HL-60 (cell line): Measurements from ENCODE around the gene RAB31.

Experiments
- CTCF ChIP-seq: IDR thresholded peaks from one replicate; pipeline ENCODE4 v1.5.1; 2011; ENCODE audit warnings: low read length, control low read depth, inconsistent platforms; ENCODE audit not compliant: insufficient read depth
- POLR2AphosphoS5 ChIP-seq: IDR thresholded peaks from 2 replicates; pipeline ENCODE4 v1.6.1; 2012; ENCODE audit warnings: low read depth
- REST ChIP-seq: IDR thresholded peaks from 2 replicates; pipeline ENCODE4 v1.6.1; 2012; ENCODE audit warnings: low read depth; ENCODE audit not compliant: insufficient replicate concordance
- SPI1 ChIP-seq: IDR thresholded peaks from 2 replicates; pipeline ENCODE4 v1.6.1; 2012; ENCODE audit warnings: low read depth, mild to moderate bottlenecking, borderline replicate concordance

DNA sequence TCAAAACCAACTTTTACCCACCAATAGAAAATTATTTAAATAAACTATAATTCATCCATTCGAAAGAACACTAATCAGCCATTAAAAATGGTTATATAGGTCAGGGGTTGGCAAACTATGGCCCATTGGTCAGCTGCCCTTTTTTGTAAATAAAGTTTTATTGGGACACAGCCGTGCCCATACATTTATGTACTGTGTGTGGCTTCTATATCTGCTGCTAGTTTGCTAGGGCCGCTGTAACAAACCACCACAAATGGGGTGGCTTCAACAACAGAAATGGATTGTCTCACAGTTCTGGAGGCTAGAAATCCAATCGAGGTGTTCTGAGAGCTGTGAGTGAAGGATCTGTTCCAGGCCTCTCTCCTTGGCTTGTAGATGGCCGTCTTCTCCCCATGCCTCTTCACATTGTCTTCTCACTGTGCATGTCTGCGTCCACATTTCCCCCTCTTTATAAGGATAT, 170.7 kb downstream of the RAB31 start:
- TF ChIP-seq CTCF (no peak), POLR2AphosphoS5 (no peak), SPI1 (no peak), REST (no peak)
